NCI-H2171 treated with DMSO at 0.1 percent for 48 hours (cell line): ENCODE measurements around the gene INPP1.
"Not testable (repeated sequence)": the region's sequence is repeated elsewhere in the genome, so short reads cannot be mapped to it uniquely, and the experiment has no call there.

Experiments used
- DNase-seq: peaks from one replicate; lab custom pipeline; 2025; lab: John Stamatoyannopoulos, UW

The INPP1 gene, protein sequence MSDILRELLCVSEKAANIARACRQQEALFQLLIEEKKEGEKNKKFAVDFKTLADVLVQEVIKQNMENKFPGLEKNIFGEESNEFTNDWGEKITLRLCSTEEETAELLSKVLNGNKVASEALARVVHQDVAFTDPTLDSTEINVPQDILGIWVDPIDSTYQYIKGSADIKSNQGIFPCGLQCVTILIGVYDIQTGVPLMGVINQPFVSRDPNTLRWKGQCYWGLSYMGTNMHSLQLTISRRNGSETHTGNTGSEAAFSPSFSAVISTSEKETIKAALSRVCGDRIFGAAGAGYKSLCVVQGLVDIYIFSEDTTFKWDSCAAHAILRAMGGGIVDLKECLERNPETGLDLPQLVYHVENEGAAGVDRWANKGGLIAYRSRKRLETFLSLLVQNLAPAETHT

DNA sequence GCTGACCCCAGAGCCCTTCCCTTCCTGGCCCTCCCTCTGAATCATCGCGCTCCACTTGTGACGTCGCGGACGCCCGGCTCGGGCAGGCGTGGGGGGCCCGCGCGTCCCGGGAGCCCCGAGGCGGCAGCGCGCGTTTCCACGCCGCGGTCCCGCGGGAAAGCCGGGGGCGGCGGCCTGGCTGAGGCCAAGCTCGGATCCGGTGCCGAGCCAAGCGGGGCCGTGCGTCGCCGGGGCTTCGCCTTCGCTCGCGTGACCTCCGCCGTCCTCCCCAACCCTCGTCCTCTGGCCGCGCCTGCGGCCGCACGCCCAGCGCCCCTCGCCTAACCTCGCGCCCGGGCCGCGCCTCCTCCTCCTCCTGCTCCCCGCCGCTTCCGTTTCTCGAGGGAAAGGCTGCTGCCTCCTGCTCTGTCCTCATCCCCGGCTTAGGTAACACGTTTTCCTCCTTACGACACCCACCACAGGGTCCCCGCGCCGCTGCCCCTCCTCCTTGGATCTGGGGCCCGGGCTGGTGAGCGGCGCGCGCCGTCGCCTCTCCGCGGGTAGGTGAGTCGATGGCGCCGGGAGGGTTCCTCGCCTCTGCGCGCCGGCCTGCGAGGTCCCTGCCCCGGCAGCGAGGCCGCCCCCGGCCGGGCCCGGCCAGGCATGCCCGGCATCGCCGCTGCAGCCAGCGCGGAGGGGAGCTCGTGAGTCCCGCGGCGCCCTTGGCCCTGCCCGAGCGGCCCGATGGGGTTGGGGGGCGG, at the start of gene INPP1:
TSS of gene INPP1 (plus strand) at position 54 of the 740 bp plus-strand sequence. CDS start 16,514 bp downstream, outside the sequence.
- DNase-seq = peak; percentile 57

DNA sequence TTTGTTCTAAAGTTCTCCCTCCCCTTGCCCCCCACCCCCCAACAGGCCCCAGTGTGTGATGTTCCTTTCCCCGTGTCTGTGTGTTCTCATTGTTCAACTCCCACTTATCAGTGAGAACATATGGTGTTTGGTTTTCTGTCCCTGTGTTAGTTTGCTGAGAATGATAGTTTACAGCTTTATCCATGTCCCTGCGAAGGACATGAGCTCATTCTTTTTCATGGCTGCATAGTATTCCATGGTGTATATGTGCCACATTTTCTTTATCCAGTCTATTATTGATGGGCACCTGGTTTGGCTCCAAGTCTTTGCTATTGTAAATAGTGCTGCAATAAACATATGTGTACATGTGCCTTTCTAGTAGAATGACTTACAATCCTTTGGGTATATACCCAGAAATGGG, 45.5 kb upstream of the INPP1 start:
- not testable (repeated sequence) for DNase-seq

DNA sequence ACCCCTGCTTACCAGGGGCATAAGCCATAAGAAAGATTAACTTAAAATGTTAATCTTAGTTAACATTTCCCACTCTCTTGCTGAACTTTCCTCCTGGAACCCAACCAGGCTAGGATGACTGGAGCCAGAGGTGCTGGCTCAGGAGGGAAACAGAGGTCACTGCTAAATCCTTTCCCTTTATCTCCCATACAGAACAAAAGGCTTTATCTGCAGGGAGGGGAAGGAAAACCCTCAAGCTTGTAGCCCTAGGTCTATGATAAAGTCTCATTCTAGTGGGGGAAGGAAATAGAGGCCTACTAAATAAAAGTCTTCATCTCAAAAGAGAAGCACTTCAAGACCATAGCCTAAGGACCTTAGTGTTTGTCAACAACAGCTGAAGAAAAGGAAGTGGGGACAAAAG, 42.4 kb upstream of the INPP1 start:
- no peak for DNase-seq

DNA sequence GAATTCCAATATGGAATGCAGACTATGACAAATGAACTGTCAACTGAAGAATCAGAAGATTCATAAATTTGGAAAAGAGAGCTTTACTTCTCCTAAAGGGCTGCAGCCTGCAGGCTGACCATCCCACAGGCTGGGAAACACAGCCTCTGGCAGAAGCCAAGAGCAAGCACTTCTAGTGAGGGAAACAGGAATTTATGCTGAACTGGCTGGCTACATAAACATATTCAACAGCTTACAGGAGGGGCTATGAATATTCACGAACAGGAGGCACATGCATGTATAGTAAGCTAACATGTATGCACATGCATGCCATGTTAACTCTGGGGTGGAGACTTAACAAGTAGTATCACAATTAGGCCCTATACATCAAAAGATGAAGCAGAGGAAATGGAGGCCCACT, 41.3 kb upstream of the INPP1 start:
- no peak for DNase-seq

DNA sequence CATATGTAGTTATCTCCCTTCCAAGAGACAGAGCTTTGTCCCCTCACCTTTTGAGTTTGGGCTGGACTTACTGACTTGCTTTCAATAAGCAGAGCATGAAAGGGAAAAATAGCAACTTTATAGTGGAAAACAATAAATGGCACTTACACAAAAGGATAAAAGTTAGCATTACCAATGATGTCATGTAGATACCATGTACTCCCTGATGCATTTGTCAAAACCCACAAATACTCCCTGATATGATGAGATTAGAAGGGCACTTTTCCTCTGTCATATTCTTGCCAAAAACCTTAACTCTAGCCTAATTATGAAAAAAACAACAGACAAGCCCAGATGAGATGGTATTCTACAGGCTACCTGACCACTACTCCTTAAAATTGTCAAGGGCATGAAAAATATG, 39.7 kb upstream of the INPP1 start:
- no peak for DNase-seq

DNA sequence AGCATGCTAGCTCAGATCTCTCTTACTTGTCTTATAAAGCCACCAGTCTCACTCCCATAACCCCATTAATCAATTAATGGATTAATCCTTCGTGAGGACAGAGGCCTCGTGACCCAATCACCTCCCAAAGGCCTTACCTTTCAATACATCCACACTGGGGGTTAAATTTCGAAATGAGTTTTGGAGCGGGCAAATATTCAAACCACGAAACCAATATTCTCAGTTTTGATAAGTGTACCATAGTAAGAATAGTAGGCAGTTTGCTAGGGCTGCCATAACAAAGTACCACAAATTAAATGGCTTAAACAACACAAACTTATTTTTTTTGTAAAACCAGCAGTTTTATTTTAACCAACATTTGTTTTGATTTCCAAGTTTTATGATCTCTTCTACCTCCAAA, 39.0 kb upstream of the INPP1 start:
- no peak for DNase-seq

DNA sequence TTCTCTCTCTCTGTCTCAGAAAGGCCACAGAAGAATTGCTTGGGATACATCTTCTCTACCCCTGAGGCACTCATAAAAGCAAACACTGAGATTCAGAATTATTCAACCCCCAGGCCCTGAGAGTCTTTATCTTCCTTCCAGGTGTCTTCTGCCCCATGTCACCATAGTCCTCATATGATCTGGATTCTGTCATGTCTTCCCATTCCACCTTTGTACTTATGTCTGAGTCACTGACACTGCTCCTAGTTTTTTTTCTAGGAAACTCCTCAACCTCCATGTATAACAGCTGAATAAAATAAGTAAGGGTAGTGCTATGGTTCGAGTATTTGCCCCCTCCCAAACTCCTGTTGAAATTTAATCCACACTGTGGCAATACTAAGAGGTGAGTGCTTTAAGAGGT, 35.4 kb upstream of the INPP1 start:
- DNase-seq = no peak

DNA sequence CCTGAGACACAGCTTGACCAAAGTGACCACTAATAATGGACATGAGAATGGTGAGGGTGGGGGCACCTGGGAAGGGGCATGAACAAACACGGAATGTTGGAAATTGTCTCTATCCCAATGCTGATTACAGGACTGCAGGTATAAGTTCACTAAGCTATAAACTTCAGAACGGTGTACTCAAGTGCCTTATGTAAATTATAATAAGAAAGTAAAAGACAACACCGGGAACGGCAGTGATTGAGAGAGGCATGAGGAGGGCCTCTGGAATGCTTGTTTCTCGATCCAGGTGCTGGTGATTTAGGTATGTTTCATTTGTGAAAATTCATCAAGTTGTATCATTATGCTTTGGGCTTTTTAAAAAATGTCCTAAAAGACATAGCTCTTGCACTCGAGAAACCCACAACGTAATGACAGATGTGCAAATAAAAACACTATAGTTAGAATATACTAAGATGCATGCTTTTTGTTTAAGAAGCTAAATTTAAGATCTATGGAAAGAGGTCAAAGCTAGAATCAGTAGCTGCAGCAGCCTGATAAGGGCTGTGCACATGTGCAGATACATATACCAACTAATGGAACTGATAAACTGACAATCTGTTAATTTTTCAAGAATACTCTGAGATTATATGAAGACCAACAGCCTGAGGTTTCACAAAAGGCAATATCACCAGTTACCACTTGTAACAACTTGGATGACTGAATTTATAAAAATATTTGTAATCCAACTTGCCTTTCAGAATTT, 31.3 kb upstream of the INPP1 start:
- no peak for DNase-seq

DNA sequence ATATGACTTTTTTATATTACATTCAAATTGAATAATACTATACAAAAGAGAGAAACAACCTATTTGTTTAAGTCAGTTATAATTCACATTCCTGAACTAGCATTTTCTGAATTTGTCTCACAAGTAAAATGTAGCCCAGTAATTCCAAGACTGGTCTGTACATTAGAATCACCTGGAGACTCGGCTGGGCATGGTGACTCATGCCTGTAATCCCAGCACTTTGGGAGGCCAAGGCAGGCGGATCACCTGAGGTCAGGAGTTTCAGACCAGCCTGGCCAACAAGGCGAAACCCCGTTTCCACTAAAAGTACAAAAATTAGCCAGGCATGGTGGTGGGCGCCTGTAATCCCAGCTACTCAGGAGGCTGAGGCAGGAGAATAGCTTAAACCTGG, 30.8 kb upstream of the INPP1 start:
- not testable (repeated sequence) for DNase-seq

DNA sequence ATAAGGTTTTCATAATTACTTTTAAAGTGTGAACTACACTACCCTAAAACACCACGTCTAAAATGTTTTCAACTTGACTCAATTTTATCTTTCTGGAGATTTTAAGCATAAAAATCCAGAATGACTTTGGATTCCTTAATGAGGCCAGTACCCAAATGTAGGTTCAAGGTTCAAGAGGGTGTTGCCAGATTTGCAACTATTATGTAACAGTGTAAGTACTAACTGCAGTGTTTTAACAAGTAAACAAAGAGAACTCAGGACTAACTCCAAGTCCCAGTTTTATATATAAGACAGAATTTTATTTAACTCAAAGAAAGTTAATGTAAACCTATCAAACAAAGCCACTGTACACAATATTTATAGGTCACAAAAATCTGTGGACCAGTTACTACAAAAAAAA, 29.5 kb upstream of the INPP1 start:
- DNase-seq = no peak

DNA sequence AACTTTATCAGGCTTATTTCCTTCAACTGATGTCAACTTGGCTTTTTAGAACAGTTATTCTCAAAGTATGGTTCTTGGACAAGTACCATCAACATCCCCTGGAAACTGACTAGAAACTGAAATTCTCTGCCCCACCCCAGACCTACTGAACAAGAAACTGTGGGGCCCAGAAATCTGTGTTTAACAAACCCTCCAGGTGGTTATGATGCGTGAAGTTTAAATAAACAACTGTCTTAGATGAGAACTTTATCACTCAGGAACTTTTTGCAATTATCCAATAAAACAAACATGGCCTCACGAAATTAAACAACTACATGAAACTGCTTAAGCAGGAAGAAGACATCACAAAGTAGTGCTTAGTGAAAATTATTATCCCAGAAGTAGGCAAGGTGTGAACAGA, 28.1 kb upstream of the INPP1 start:
- no peak for DNase-seq

DNA sequence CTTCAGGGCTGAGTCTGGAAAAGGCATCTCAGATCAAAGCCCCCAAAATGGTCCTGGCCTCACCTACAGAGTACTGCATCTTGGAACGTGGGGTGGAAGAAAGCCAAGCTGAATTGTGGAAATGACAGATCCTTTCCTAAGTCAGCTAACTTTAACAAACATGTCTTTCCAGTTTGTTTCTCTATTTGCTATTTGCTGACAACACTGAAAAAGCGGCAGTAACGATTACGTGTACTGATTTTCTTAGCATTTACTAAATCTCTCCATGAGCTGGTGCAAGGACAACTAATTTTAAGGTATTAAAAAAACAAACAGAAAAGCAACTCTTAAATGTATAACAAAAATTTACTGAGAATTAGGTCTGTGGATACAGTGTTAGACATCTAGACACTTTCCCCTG, 24.9 kb upstream of the INPP1 start:
- DNase-seq = no peak

DNA sequence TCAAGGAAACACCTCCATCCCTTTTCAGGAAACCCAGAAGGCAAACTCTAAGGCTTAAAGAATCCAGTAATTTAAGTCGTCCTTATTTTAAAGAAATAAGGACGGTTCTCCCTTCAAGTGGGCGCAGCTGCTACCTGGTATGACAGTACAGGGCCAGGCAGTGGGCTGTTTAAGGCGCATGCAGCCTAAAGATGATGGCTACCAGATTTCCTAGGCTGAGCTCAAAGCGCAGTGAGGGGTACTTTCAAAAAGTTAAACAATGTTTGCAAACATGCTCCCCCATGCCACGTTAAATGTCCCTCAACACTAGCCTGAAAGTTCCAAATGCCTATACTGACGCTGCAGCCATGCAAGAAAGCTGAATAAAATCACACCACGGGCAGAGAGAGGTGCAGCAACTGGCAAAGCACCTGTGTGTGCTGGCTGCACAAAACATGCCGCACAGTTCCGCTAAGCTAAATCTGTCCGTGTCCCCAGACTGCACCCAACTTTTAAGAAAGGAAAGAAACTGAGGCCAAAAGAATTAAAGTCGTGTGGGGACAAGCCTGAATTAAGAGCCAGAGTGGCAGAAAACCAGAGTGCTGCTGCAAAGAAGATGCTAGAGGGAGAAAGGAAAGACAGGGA, 24.3 kb upstream of the INPP1 start:
- peak; percentile 54 for DNase-seq

DNA sequence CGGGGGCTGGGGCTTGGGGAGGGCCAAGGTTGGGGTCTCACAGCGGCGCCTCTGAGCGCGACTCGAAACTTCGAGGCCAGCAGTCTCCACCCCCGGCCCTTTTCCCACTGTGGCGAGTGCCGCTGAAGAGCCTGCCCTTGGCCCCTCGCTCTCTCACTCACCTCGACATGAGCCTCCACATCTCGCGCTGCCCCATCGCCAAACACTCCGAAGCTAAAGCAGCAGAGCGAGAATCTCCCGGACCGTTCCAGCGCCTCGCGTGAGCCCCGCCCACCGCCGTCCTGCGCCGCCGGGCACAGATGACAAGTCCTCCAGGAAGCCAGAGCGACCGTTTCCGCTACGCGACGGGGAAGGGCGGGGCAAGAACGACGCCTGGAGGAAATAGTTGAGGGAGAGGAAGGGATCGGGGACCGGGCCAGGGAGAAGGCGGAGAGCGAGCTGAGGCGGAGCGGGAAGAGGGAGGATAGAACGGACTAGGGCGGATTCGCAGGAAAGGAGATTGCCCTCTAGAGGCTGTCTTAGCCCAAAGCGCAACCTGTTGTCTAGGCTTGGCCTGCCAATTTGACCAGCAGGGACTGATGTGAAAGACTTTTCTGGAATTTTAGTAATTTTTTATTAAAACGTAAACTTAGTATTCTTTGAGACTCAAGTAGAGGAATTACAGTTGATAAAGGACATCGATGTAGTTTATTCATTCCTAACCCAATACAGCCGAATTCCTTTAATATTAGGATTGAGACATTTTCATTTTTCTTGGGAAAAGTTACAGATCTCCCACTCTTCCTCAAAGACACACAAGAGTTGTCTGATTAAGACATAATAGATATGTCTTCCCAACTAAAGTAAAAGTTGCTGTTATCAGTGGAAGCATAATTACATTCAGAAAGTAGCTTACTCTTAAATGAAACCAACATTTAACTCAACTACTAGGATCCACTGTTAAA, 23.6 kb upstream of the INPP1 start, which contains the start of gene HIBCH:
TSS of gene HIBCH (minus strand) at position 272 of the 944 bp plus-strand sequence. CDS start at position 196, 76 bp downstream.
- peak; percentile 99 for DNase-seq

DNA sequence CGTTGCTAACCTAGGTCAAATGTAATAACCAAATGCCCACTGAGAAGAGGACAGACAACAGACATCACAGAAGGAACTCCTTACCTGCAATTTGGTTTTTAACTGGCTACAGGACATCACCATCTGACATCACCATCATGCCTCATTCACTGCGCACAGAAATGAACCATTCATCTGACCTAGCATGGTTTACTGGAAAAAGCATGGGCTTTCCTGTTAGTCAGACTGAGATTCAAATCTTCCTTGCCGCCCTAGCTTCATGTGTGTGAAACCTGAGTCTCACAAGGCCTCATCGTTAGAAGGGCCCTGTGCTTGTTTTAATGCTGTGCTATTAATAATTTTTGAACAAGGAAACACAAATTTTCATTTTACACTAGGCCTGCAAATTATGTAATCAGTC, 22.7 kb upstream of the INPP1 start:
- DNase-seq = no peak

DNA sequence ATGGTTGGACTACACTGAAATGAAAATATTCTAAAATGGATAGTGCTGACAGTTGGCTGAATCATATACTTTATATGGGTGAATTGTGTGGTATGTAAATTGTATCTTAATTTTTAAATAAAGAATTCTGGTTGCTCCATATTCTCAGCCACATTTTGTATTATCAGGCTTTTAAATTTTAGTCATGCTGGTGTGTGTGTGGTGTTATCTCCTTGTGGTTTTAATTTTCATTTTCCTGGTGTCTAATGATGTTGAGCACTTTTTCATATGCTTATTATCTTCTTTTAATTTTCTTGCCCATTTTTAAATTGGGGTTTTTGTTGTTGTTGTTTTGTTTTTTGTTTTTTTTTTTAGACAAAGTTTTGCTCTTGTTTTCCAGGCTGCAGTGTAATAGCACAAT, 20.0 kb upstream of the INPP1 start:
- no peak for DNase-seq

DNA sequence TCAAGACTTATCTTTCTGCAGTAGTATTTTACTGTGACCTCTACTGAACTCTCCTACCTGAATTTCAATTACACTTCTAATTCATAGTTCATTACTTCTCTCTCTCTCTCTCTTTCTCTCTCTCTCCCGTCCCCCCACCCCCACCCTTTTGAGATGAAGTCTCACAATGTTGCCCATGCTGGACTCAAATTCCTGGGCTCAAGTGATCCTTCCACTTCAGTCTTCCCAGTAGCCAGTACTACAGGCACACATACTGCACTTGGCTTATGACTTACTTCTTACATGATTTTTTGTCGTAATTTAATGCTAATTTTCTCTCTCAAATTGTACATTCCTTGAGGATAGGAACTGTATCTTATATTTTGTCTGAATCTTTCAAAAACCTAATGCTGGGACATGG, 17.8 kb upstream of the INPP1 start:
- DNase-seq = no peak

DNA sequence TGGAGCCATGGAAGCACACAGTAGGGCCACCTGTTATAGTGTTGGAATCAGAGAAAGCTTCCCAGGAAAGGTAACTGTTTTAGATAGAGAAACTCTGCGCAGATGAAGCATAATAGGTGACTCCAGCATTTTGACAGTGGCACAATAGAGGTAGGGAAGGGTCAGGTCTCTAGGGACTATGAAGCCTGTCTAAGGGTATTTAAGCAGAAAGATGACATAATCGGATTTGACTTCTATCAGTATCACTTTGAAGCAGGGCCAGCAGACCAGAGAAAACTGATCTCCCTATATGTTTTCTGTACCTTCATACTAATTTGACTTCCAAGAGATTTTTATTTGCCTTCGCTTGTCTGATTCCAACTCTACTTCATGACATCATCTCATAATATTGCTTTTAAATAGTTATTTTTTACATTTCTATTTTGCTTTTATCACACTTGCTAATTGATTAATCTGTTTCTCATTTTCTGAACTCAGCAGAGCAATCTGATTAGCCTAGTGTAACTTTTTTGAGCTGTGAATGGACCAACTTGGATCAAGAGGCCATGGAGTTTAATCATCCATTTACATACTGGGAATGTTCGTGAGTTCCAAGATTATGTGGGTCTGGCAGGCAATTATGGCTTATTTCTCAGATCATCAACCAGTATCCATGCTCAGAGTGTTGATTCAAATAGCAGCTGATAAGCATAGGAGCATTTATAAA, 15.4 kb upstream of the INPP1 start:
- no peak for DNase-seq

DNA sequence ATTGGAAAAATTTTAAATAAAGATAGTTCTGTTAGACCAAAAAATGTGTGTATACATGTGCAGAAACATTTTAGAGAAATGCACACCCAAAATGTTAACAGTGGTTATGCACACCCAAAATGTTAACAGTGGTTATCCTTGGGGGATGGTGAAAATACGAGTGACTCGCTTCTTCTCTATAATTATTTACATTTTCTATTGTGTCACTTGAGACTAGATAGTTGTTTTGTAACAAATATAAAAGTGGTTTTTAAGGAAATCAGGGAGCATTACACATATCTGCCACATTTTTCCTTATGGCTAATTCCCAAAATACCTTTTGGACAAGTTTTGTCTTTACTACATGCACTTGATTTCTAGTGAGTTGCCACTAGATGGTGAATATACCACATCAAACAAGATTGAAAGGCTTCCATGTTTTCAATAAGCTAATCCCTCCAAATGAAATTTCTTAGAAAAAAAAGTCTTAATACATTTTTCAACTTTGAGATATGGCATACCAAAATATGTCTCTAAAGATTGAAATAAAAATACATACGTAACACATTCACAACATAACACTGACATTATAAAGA, 14.7 kb upstream of the INPP1 start:
- no peak for DNase-seq

DNA sequence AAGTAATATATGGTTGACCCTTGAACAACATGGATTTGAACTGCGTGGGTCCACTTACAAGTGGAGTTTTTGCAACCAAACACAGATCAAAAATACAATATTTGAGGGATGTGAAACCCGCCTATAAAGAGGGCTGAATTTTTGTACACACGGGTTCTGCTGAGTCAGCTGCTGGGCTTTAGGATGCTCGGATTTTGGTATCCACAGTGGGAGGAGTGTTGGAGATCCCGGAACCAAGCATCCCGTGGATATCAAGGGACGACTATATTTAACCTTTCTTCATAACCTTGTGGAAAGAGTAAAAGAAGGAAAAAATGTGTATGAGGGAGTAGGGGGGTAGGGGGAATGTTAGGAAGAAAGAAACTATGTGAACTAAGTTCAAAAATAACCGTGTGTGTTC, 10.0 kb upstream of the INPP1 start:
- no peak for DNase-seq
